SK-N-SH (cell line): ENCODE results near the gene TTC38. TPM values are rescaled to one million over a fixed set of nuclear protein-coding genes. Genes with fewer than 3 reads are reported as not detected.

Source experiments
- CTCF ChIA-PET: fragments of 300-600, 350-600 bp; formaldehyde crosslinking; extraction: SDS; loops from one replicate; lab custom pipeline; 2021; lab: Yijun Ruan, JAX
- POLR2A ChIA-PET: fragments of 350-600 bp; sonication (Branson Sonifier 250); formaldehyde crosslinking; extraction: SDS; loops from one replicate; lab custom pipeline; 2020; ENCODE audit warnings: antibody characterized with exemption, inconsistent platforms; lab: Yijun Ruan, JAX
- DNase-seq: peaks from one replicate; pipeline ENCODE4 v3.0.0; 2012
- H2AFZ ChIP-seq: fragments of 200-600 bp; sonication (generic); 2 replicates; pipeline ENCODE4 v1.8.1; 2016; ENCODE audit warnings: antibody characterized with exemption, mild to moderate bottlenecking, low read depth
- H3F3A ChIP-seq: fragments of 200-600 bp; sonication (generic); replicated peaks from 2 replicates; pipeline ENCODE3; 2016; ENCODE audit warnings: antibody characterized with exemption, mild to moderate bottlenecking; ENCODE audit not compliant: insufficient read depth
- H3K27ac ChIP-seq, 2 experiments: fragments of 200-500 bp in 1 of 2; fragments of 200-600 bp in 1 of 2; sonication (Bioruptor generic) in 1 of 2; sonication (generic), shearing (Covaris generic) in 1 of 2; 2 replicates each; pipeline versions ENCODE4 v1.5.1 to v1.6.1; 2014 to 2016; ENCODE audit warnings: low read depth in 2 of 2, inconsistent platforms in 1 of 2, low read length in 1 of 2, mild to moderate bottlenecking in 1 of 2, mixed read lengths in 1 of 2
- H3K27me3 ChIP-seq: fragments of 200-600 bp; sonication (generic), shearing (Covaris generic); 2 replicates; pipeline ENCODE4 v1.6.1; 2016; ENCODE audit warnings: mixed run types; ENCODE audit not compliant: insufficient read depth
- H3K36me3 ChIP-seq, 2 experiments: fragments of 200-500 bp in 1 of 2; fragments of 200-600 bp in 1 of 2; sonication (Bioruptor generic) in 1 of 2; sonication (generic) in 1 of 2; replicated peaks in 1 of 2; 2 replicates each; pipeline versions ENCODE3 to v1.5.1; 2014 to 2016; ENCODE audit warnings: low read length in 1 of 2, mild to moderate bottlenecking in 1 of 2; ENCODE audit not compliant: insufficient read depth in 2 of 2, control insufficient read depth in 1 of 2
- H3K4me1 ChIP-seq, 2 experiments: fragments of 200-500 bp in 1 of 2; fragments of 200-600 bp in 1 of 2; sonication (Bioruptor generic) in 1 of 2; sonication (generic), shearing (Covaris generic) in 1 of 2; 2 replicates each; pipeline versions ENCODE4 v1.5.1 to v1.6.1; 2014 to 2016; ENCODE audit warnings: low read depth in 1 of 2, low read length in 1 of 2, mixed run types in 1 of 2; ENCODE audit not compliant: insufficient read depth in 2 of 2, control insufficient read depth in 1 of 2
- H3K4me2 ChIP-seq: fragments of 200-600 bp; sonication (generic), shearing (Covaris generic); 2 replicates; pipeline ENCODE4 v1.6.1; 2017; ENCODE audit warnings: mixed run types
- H3K4me3 ChIP-seq, 2 experiments: fragments of 200-500 bp in 1 of 2; fragments of 200-600 bp in 1 of 2; sonication (Bioruptor generic) in 1 of 2; sonication (generic), shearing (Covaris generic) in 1 of 2; 2 replicates each; pipeline versions ENCODE4 v1.5.1 to v1.8.1; 2014 to 2016; ENCODE audit warnings: low read depth in 2 of 2, inconsistent platforms in 1 of 2, low read length in 1 of 2, mild to moderate bottlenecking in 1 of 2, mixed read lengths in 1 of 2, moderate library complexity in 1 of 2
- H3K79me2 ChIP-seq: fragments of 200-600 bp; sonication (generic); 2 replicates; pipeline ENCODE4 v1.8.1; 2017; ENCODE audit warnings: mild to moderate bottlenecking; ENCODE audit not compliant: insufficient read depth
- H3K9ac ChIP-seq: fragments of 200-600 bp; sonication (generic); 2 replicates; pipeline ENCODE4 v1.6.1; 2017; ENCODE audit warnings: mixed run types
- H3K9me2 ChIP-seq: fragments of 200-600 bp; sonication (generic); 2 replicates; pipeline ENCODE4 v1.6.1; 2017; ENCODE audit warnings: mixed run types
- H3K9me3 ChIP-seq: fragments of 200-600 bp; sonication (generic); 2 replicates; pipeline ENCODE4 v1.6.1; 2017; ENCODE audit warnings: mixed run types, mild to moderate bottlenecking, moderate library complexity
- H4K20me1 ChIP-seq: fragments of 200-600 bp; sonication (generic); 2 replicates; pipeline ENCODE4 v1.6.1; 2017; ENCODE audit warnings: mild to moderate bottlenecking, mixed run types; ENCODE audit not compliant: insufficient read depth
- CHD2 ChIP-seq: fragments of 150-350 bp; IDR thresholded peaks from 2 replicates; pipeline ENCODE4 v1.6.1; 2018; ENCODE audit warnings: low read length; ENCODE audit not compliant: partially characterized antibody
- ELF1 ChIP-seq: IDR thresholded peaks from 2 replicates; pipeline ENCODE4 v1.4.0; 2012
- FOXJ3 ChIP-seq: sonication (generic); formaldehyde crosslinking; IDR thresholded peaks from 2 replicates; pipeline ENCODE4 v1.5.1; 2020; ENCODE audit warnings: mild to moderate bottlenecking, missing genetic modification reagents
- FOXM1 ChIP-seq: IDR thresholded peaks from 2 replicates; pipeline ENCODE4 v1.4.0; 2012; ENCODE audit warnings: low read depth, mild to moderate bottlenecking
- GABPA ChIP-seq: IDR thresholded peaks from 2 replicates; pipeline ENCODE4 v1.4.0; 2012; ENCODE audit warnings: low read depth, mild to moderate bottlenecking
- JUND ChIP-seq: IDR thresholded peaks from 2 replicates; pipeline ENCODE4 v1.4.0; 2012
- MAX ChIP-seq: IDR thresholded peaks from 2 replicates; pipeline ENCODE4 v1.4.0; 2012; ENCODE audit warnings: low read depth
- NFIC ChIP-seq: IDR thresholded peaks from 2 replicates; pipeline ENCODE4 v1.4.0; 2012; ENCODE audit warnings: borderline replicate concordance
- PBX3 ChIP-seq: IDR thresholded peaks from 2 replicates; pipeline ENCODE4; 2012
- RCOR1 ChIP-seq: fragments of 150-350 bp; IDR thresholded peaks from 2 replicates; pipeline ENCODE4 v1.6.1; 2017; ENCODE audit warnings: antibody characterized with exemption, low read length
- REST ChIP-seq: IDR thresholded peaks from 2 replicates; pipeline ENCODE4 v1.6.1; 2012; ENCODE audit warnings: mild to moderate bottlenecking, low read depth, low read length, moderate library complexity
- RXRA ChIP-seq: IDR thresholded peaks from 2 replicates; pipeline ENCODE4 v1.4.0; 2012; ENCODE audit warnings: low read depth, mild to moderate bottlenecking, borderline replicate concordance
- SIN3A ChIP-seq: IDR thresholded peaks from 2 replicates; pipeline ENCODE4 v1.6.1; 2012; ENCODE audit warnings: low read depth, mild to moderate bottlenecking, low read length, moderate library complexity, borderline replicate concordance
- TEAD4 ChIP-seq: IDR thresholded peaks from 2 replicates; pipeline ENCODE4 v1.4.0; 2012; ENCODE audit warnings: mild to moderate bottlenecking, borderline replicate concordance; ENCODE audit not compliant: insufficient read depth
- USF1 ChIP-seq: IDR thresholded peaks from 2 replicates; pipeline ENCODE4 v1.4.0; 2012; ENCODE audit warnings: low read depth, borderline replicate concordance
- YY1 ChIP-seq: IDR thresholded peaks from 2 replicates; pipeline ENCODE4 v1.4.0; 2012; ENCODE audit warnings: low read depth, mild to moderate bottlenecking
- WGBS: methylation state at CpG from one replicate; pipeline ENCODE4 v1.1.6; 2017; ENCODE audit warnings: low lambda C conversion rate; 5-methylcytosine and 5-hydroxymethylcytosine counted together
- polyA plus RNA-seq, 3 experiments: library from polyadenylated mRNA; depleted of rRNA; stranded (reverse); fragments of >200 nt; gene quantifications; 2 replicates each; pipeline ENCODE4 v1.2.3, GENCODE V29; 2012

TTC38 gene
- polyA plus RNA-seq, 1 of the 3 experiments (the other 2 are of a cell fraction): 24.0 TPM

GRCh38 chr22:46280999-46281623 lies 13.3 kb downstream of the TTC38 start:
- Histone ChIP-seq H3K27me3 (no peaks in the 10 kb centered on the region), H3K9me2 (no peaks in the 10 kb centered on the region), H3K9me3 (no peaks in the 10 kb centered on the region), H3K79me2 (no peaks in the 10 kb centered on the region), H3F3A (no peaks in the 10 kb centered on the region), H4K20me1 (no peaks in the 10 kb centered on the region), H3K9ac (no peak overlapping the region), H3K4me2 (no peak overlapping the region), H3K4me3 (no peak overlapping the region), H3K27ac (no peak overlapping the region), H3K36me3 (peaks cover 14 to 61% of the 10 kb centered on the region in 2 experiments), H3K4me1 (no peaks in the 10 kb centered on the region), H2AFZ (no peak overlapping the region)
- CTCF ChIA-PET: no interaction called here
- POLR2A ChIA-PET: interaction anchor here (1.0 kb wide), 1 partner anchor 9 kb away, joined by 3 read pairs; no protein-coding TSS in a partner anchor
- TF ChIP-seq RXRA: no peak
- TF ChIP-seq PBX3: no peak
- no peak for TF ChIP-seq REST
- no peak for TF ChIP-seq GABPA
- TF ChIP-seq NFIC: no peak
- no peak for TF ChIP-seq FOXM1
- TF ChIP-seq YY1: no peak
- TF ChIP-seq CHD2: no peak
- no peak for TF ChIP-seq TEAD4
- WGBS: 90% methylated on average over 15 of the region's 19 CpGs
- no peak for DNase-seq

GRCh38 chr22:46281866-46282678 lies 14.3 kb downstream of the TTC38 start:
- POLR2A ChIA-PET: no interaction called here
- H3K79me2 ChIP-seq: no peaks in the 10 kb centered on the region
- H3K36me3 ChIP-seq: peaks cover 12 to 64% of the 10 kb centered on the region in 2 experiments
- no peaks in the 10 kb centered on the region for H3K9me2 ChIP-seq
- no peaks in the 10 kb centered on the region for H3K4me1 ChIP-seq
- WGBS: 96% methylated on average over 5 of the region's 13 CpGs
- no peak overlapping the region for H3K4me2 ChIP-seq
- no peak overlapping the region for H3K9ac ChIP-seq
- no peaks in the 10 kb centered on the region for H3K27me3 ChIP-seq
- CTCF ChIA-PET: interaction anchor here (2.3 kb wide), 1 partner anchor 160 kb away, joined by 6 read pairs; no protein-coding TSS in a partner anchor
- no peak for DNase-seq
- TF ChIP-seq FOXM1 (no peak), SIN3A (no peak), JUND (no peak), RCOR1 (no peak), MAX (no peak), ELF1 (no peak), FOXJ3 (CRISPR knock-in tag) (no peak), USF1 (no peak)
- no peak overlapping the region for H3K4me3 ChIP-seq
- no peaks in the 10 kb centered on the region for H4K20me1 ChIP-seq
- H3K9me3 ChIP-seq: no peaks in the 10 kb centered on the region
- H3F3A ChIP-seq: no peaks in the 10 kb centered on the region
- H2AFZ ChIP-seq: no peak overlapping the region
- no peak overlapping the region for H3K27ac ChIP-seq
